ENCODE measurements around the gene GATAD2A. TPM values are rescaled to one million over a fixed set of nuclear protein-coding genes. Genes with fewer than 3 reads are reported as not detected.

Gene GATAD2A
- total and polyA plus RNA-seq, 9 of the 15 experiments (the other 6 are each of a cell fraction or from before 2014, with no cell fraction given): 2.4 to 226 (median 44.2) TPM

- TF ChIP-seq ZNF449 (CRISPR knock-in tag; IDR thresholded peaks at IDR 0.05): no peak
- 0 out of 2 replicates have a peak, but pooled peaks have one; percentile 12 for TF ChIP-seq RB1 (IDR thresholded peaks at IDR 0.05; ENCODE audit: low read depth)
- TF ChIP-seq KLF1 (tag; IDR thresholded peaks at IDR 0.05): 0 out of 2 replicates have a peak, but pooled peaks have one; percentile 46
- no peak for TF ChIP-seq ZFPM2 (CRISPR knock-in tag; IDR thresholded peaks at IDR 0.05)
- no peak for TF ChIP-seq HDAC6 (IDR thresholded peaks at IDR 0.05; ENCODE audit: low read depth, low read length)
- no peak for TF ChIP-seq CBFB (CRISPR knock-in tag; IDR thresholded peaks at IDR 0.05)
- no peak for TF ChIP-seq SRSF7 (optimal IDR thresholded peaks at IDR 0.05; ENCODE audit: low read depth, low read length)
- no peak for TF ChIP-seq COPS2 (conservative IDR thresholded peaks at IDR 0.05)
- TF ChIP-seq TEAD1 (CRISPR knock-in tag; IDR thresholded peaks at IDR 0.05): no peak
- no peak for TF ChIP-seq XRCC3 (IDR thresholded peaks at IDR 0.05)
- TF ChIP-seq KLF10 (CRISPR knock-in tag; IDR thresholded peaks at IDR 0.05): no peak
- TF ChIP-seq ZNF311 (CRISPR knock-in tag; IDR thresholded peaks at IDR 0.05): no peak
- no peak for TF ChIP-seq NCOA4 (IDR thresholded peaks at IDR 0.05; ENCODE audit: partially characterized antibody)
- no peak for TF ChIP-seq ZKSCAN8 (CRISPR knock-in tag; IDR thresholded peaks at IDR 0.05)
- TF ChIP-seq THAP12 (CRISPR knock-in tag; IDR thresholded peaks at IDR 0.05): no peak
- no peak for TF ChIP-seq HDGF (IDR thresholded peaks at IDR 0.05)
- no peak for TF ChIP-seq EP300 (IDR thresholded peaks at IDR 0.05; ENCODE audit: low read length)
- no peak for TF ChIP-seq ZNF354B (CRISPR knock-in tag; IDR thresholded peaks at IDR 0.05)
- TF ChIP-seq ZSCAN29 (IDR thresholded peaks at IDR 0.05): no peak
- TF ChIP-seq HMBOX1 (IDR thresholded peaks at IDR 0.05): no peak
- no peak for TF ChIP-seq ZMIZ1 (IDR thresholded peaks at IDR 0.05; ENCODE audit: low read depth in 2 of 2, low read length in 2 of 2)
- peak; percentile 64; the same call in 1 of the 2 replicates for TF ChIP-seq CREM (IDR thresholded peaks at IDR 0.05; ENCODE audit: low read depth)
- TF ChIP-seq CXXC5 (CRISPR knock-in tag; IDR thresholded peaks at IDR 0.05): peak; percentile 54
These were observed 134.7 kb downstream of the GATAD2A start (continued) for GRCh38 chr19:19540064-19540714.
